RWPE2 (cell line): ENCODE results near the gene BMPER.

ENCODE experiments used
- ATAC-seq: fragments of 200-7000 bp; cut with Tn5 transposase; 3 replicates; pipeline ENCODE4 v1.9.1; 2021; ENCODE audit warnings: low read depth
- DNase-seq: peaks from one replicate; pipeline ENCODE4 v3.0.0-alpha.2; 2020; ENCODE audit warnings: low spot score
- H3K27ac ChIP-seq: fragments of 450-650 bp; 2 replicates; pipeline ENCODE4 v1.5.1; 2017; ENCODE audit warnings: mild to moderate bottlenecking; ENCODE audit not compliant: poor library complexity, severe bottlenecking
- H3K27me3 ChIP-seq: fragments of 250-450 bp; sonication (Bioruptor Pico); 2 replicates; pipeline ENCODE4 v1.5.1; 2021; ENCODE audit warnings: mild to moderate bottlenecking, moderate library complexity; ENCODE audit not compliant: insufficient read depth, poor library complexity, severe bottlenecking
- H3K36me3 ChIP-seq: fragments of 250-450 bp; sonication (Bioruptor Pico); 2 replicates; pipeline ENCODE4 v1.5.1; 2020; ENCODE audit warnings: low read depth, mild to moderate bottlenecking, moderate library complexity
- H3K4me1 ChIP-seq: fragments of 250-450 bp; sonication (Bioruptor Pico); 2 replicates; pipeline ENCODE4 v1.5.1; 2021; ENCODE audit warnings: mild to moderate bottlenecking, moderate library complexity; ENCODE audit not compliant: insufficient read depth, poor library complexity, severe bottlenecking
- H3K4me3 ChIP-seq: fragments of 250-450 bp; sonication (Bioruptor Pico); 2 replicates; pipeline ENCODE4 v1.5.1; 2021; ENCODE audit warnings: mild to moderate bottlenecking, moderate library complexity; ENCODE audit not compliant: severe bottlenecking
- H3K9me3 ChIP-seq: fragments of 250-450 bp; sonication (Bioruptor Pico); 2 replicates; pipeline ENCODE4 v1.5.1; 2021; ENCODE audit warnings: mild to moderate bottlenecking, moderate library complexity; ENCODE audit not compliant: severe bottlenecking
- CTCF ChIP-seq: fragments of 450-650 bp; IDR thresholded peaks from one replicate; pipeline ENCODE4 v1.5.1; 2017; ENCODE audit warnings: mild to moderate bottlenecking, moderate library complexity; ENCODE audit not compliant: poor library complexity, severe bottlenecking

Gene BMPER

GRCh38 chr7:33903791-33904680 is 1.3 kb upstream of the BMPER start:
- peaks cover 24% of the 10 kb centered on the region for H3K27me3 ChIP-seq

GRCh38 chr7:33904681-33905388 is 504 bp upstream of the BMPER start:
- Histone ChIP-seq H3K27ac (no peak overlapping the region), H3K4me3 (peak overlapping the region; percentile 43), H3K27me3 (peaks cover 24% of the 10 kb centered on the region), H3K4me1 (no peaks in the 10 kb centered on the region), H3K9me3 (no peaks in the 10 kb centered on the region), H3K36me3 (no peaks in the 10 kb centered on the region)
- peak; percentile 76 for ATAC-seq
- peak; percentile 39 for TF ChIP-seq CTCF
- DNase-seq: peak; percentile 56

More at GRCh38 chr7:33903791-33904680, 1.3 kb upstream of the BMPER start:
- H3K9me3 ChIP-seq: no peaks in the 10 kb centered on the region
- ATAC-seq: peak; percentile 49
- no peak for TF ChIP-seq CTCF
- H3K27ac ChIP-seq: no peak overlapping the region
- DNase-seq: no peak
- H3K4me3 ChIP-seq: peak overlapping the region; percentile 43
- H3K36me3 ChIP-seq: no peaks in the 10 kb centered on the region
- no peaks in the 10 kb centered on the region for H3K4me1 ChIP-seq

GRCh38 chr7:33906697-33907096 is 1.4 kb downstream of the BMPER start:
- Histone ChIP-seq H3K36me3 (no peaks in the 10 kb centered on the region), H3K27me3 (peaks cover 24% of the 10 kb centered on the region), H3K4me3 (no peak overlapping the region), H3K27ac (no peak overlapping the region), H3K9me3 (no peaks in the 10 kb centered on the region), H3K4me1 (no peaks in the 10 kb centered on the region)
- DNase-seq (no peak), ATAC-seq (no peak)
- TF ChIP-seq CTCF: no peak

GRCh38 chr7:33907625-33908024 is 2.3 kb downstream of the BMPER start:
- no peak for ATAC-seq

More at GRCh38 chr7:33907625-33908024, 2.3 kb downstream of the BMPER start:
- Histone ChIP-seq H3K9me3 (no peaks in the 10 kb centered on the region), H3K36me3 (no peaks in the 10 kb centered on the region), H3K27ac (no peak overlapping the region), H3K4me1 (no peaks in the 10 kb centered on the region), H3K4me3 (no peak overlapping the region), H3K27me3 (peaks cover 24% of the 10 kb centered on the region)
- no peak for DNase-seq
- peak; percentile 6 for TF ChIP-seq CTCF
